ENCODE data around the gene ACOT7. TPM values are rescaled to one million over a fixed set of nuclear protein-coding genes. Genes with fewer than 3 reads are reported as not detected.

ACOT7 gene
- total and polyA plus RNA-seq, 2 donors (not counting 1 experiment from before 2014, with no cell fraction given) = 4.2 to 4.6 TPM

GRCh38 chr1:6353619-6353954 lies 40.0 kb downstream of the ACOT7 start:
- Mint-ChIP-seq H3K27me3 (no peaks in the 10 kb centered on the region), H3K4me3 (no peak overlapping the region), H3K9me3 (ENCODE audit: insufficient read depth) (no peaks in the 10 kb centered on the region), H3K4me1 (peaks cover 3% of the 10 kb centered on the region), H3K27ac (no peak overlapping the region)
- 92% methylated on average over 4 of the region's 6 CpGs for WGBS (ENCODE audit: insufficient coverage)
- no peak overlapping the region for H3K4me3 ChIP-seq (ENCODE audit: control extremely low read depth in 1 of 5, extremely low read depth in 1 of 5, insufficient read depth in 1 of 5, low read depth in 2 of 5, low read length in 4 of 5)
- H2AFZ ChIP-seq (ENCODE audit: insufficient read depth, low read depth, low read length, poor library complexity, severe bottlenecking) = no peak overlapping the region
- no peaks in the 10 kb centered on the region for H3K36me3 ChIP-seq (replicated peaks in 1 of 2; ENCODE audit: control extremely low read depth in 1 of 2, control insufficient read depth in 1 of 2, extremely low read depth in 1 of 2, insufficient read depth in 2 of 2, low read length in 1 of 2)
- no peaks in the 10 kb centered on the region for H3K79me2 ChIP-seq (ENCODE audit: control insufficient read depth, insufficient read depth, low read length)
- no peaks in the 10 kb centered on the region for H4K20me1 ChIP-seq (ENCODE audit: control insufficient read depth, insufficient read depth, low read length, poor library complexity, severe bottlenecking)
- DNase-seq = no peak
- H3K4me1 ChIP-seq (ENCODE audit: control insufficient read depth in 2 of 2, insufficient read depth in 2 of 2, low read length in 2 of 2) = peaks cover 3 to 7% of the 10 kb centered on the region in 2 donors
- H3K4me2 ChIP-seq (replicated peaks; ENCODE audit: low read depth, low read length, poor library complexity, severe bottlenecking) = no peak overlapping the region
- no peak overlapping the region for H3K9ac ChIP-seq (ENCODE audit: low read length)
- CTCF ChIA-PET = no interaction called here
- POLR2A ChIA-PET = no interaction called here
- intact Hi-C loops (cut with micrococcal nuclease) = no loop called here
- no peak overlapping the region for H3K27ac ChIP-seq (ENCODE audit: low read length in 2 of 2)
- no peak for ATAC-seq (ENCODE audit: low read depth)
- no peaks in the 10 kb centered on the region for H3K27me3 ChIP-seq (replicated peaks in 1 of 4; ENCODE audit: control extremely low read depth in 1 of 4, control insufficient read depth in 3 of 4, insufficient read depth in 4 of 4, low read length in 3 of 4)
- H3K9me3 ChIP-seq (ENCODE audit: control extremely low read depth in 1 of 3, control insufficient read depth in 2 of 3, insufficient read depth in 1 of 3, low read length in 2 of 3) = no peaks in the 10 kb centered on the region
- no peak for TF ChIP-seq CTCF (IDR thresholded peaks at IDR 0.05)
- TF ChIP-seq EZH2 (IDR thresholded peaks at IDR 0.05; ENCODE audit: borderline replicate concordance, insufficient read depth, low read depth, low read length, poor library complexity, severe bottlenecking) = no peak

GRCh38 chr1:6352138-6352563 lies 41.4 kb downstream of the ACOT7 start:
- H3K9ac ChIP-seq (ENCODE audit: low read length) = no peak overlapping the region
- no peak overlapping the region for H3K4me3 ChIP-seq (ENCODE audit: control extremely low read depth in 1 of 5, extremely low read depth in 1 of 5, insufficient read depth in 1 of 5, low read depth in 2 of 5, low read length in 4 of 5)
- intact Hi-C loops (cut with micrococcal nuclease) = no loop called here
- TF ChIP-seq EZH2 (IDR thresholded peaks at IDR 0.05; ENCODE audit: borderline replicate concordance, insufficient read depth, low read depth, low read length, poor library complexity, severe bottlenecking) = no peak
- TF ChIP-seq CTCF (IDR thresholded peaks at IDR 0.05) = no peak
- no peak overlapping the region for H3K27ac ChIP-seq (ENCODE audit: low read length in 2 of 2)
- ChIA-PET CTCF (no interaction called here), POLR2A (no interaction called here)
- ATAC-seq (ENCODE audit: low read depth) (no peak), DNase-seq (no peak)
- Mint-ChIP-seq H3K9me3 (ENCODE audit: insufficient read depth) (no peaks in the 10 kb centered on the region), H3K27ac (no peak overlapping the region), H3K4me3 (no peak overlapping the region), H3K4me1 (peaks cover 6% of the 10 kb centered on the region), H3K27me3 (no peaks in the 10 kb centered on the region)
- H3K79me2 ChIP-seq (ENCODE audit: control insufficient read depth, insufficient read depth, low read length) = no peaks in the 10 kb centered on the region
- H3K36me3 ChIP-seq (replicated peaks in 1 of 2; ENCODE audit: control extremely low read depth in 1 of 2, control insufficient read depth in 1 of 2, extremely low read depth in 1 of 2, insufficient read depth in 2 of 2, low read length in 1 of 2) = no peaks in the 10 kb centered on the region
- WGBS (ENCODE audit: insufficient coverage) = 98% methylated on average over 3 of the region's 3 CpGs
- H3K4me1 ChIP-seq (ENCODE audit: control insufficient read depth in 2 of 2, insufficient read depth in 2 of 2, low read length in 2 of 2) = peaks cover 2 to 10% of the 10 kb centered on the region in 2 donors
- no peaks in the 10 kb centered on the region for H4K20me1 ChIP-seq (ENCODE audit: control insufficient read depth, insufficient read depth, low read length, poor library complexity, severe bottlenecking)
- H3K27me3 ChIP-seq (replicated peaks in 1 of 4; ENCODE audit: control extremely low read depth in 1 of 4, control insufficient read depth in 3 of 4, insufficient read depth in 4 of 4, low read length in 3 of 4) = no peaks in the 10 kb centered on the region
- no peaks in the 10 kb centered on the region for H3K9me3 ChIP-seq (ENCODE audit: control extremely low read depth in 1 of 3, control insufficient read depth in 2 of 3, insufficient read depth in 1 of 3, low read length in 2 of 3)
- no peak overlapping the region for H2AFZ ChIP-seq (ENCODE audit: insufficient read depth, low read depth, low read length, poor library complexity, severe bottlenecking)
- H3K4me2 ChIP-seq (replicated peaks; ENCODE audit: low read depth, low read length, poor library complexity, severe bottlenecking) = no peak overlapping the region
